NB4 (cell line): Measurements from ENCODE around the gene DOK6.

Source experiments
- DNase-seq: peaks from one replicate; pipeline ENCODE4 v3.0.0; 2010; ENCODE audit warnings: low read depth
- H3K4me3 ChIP-seq: one replicate; pipeline ENCODE4 v1.5.1; 2011; ENCODE audit warnings: mild to moderate bottlenecking, low read depth, low read length, moderate library complexity
- MYC ChIP-seq: IDR thresholded peaks from 2 replicates; pipeline ENCODE4 v1.6.1; 2011; ENCODE audit warnings: low read depth, low read length
- POLR2A ChIP-seq: IDR thresholded peaks from 2 replicates; pipeline ENCODE4 v1.6.1; 2011; ENCODE audit warnings: mild to moderate bottlenecking; ENCODE audit not compliant: insufficient read length; ENCODE audit errors: extremely low read depth
- TF ChIP-seq, protein P1 (sequence below): IDR thresholded peaks from 2 replicates; pipeline ENCODE4 v1.6.1; 2011; ENCODE audit warnings: low read depth, low read length
- TF ChIP-seq, protein P2 (sequence below): IDR thresholded peaks from one replicate; pipeline ENCODE4 v1.5.1; 2012; ENCODE audit warnings: low read depth, low read length

Gene DOK6

DNA sequence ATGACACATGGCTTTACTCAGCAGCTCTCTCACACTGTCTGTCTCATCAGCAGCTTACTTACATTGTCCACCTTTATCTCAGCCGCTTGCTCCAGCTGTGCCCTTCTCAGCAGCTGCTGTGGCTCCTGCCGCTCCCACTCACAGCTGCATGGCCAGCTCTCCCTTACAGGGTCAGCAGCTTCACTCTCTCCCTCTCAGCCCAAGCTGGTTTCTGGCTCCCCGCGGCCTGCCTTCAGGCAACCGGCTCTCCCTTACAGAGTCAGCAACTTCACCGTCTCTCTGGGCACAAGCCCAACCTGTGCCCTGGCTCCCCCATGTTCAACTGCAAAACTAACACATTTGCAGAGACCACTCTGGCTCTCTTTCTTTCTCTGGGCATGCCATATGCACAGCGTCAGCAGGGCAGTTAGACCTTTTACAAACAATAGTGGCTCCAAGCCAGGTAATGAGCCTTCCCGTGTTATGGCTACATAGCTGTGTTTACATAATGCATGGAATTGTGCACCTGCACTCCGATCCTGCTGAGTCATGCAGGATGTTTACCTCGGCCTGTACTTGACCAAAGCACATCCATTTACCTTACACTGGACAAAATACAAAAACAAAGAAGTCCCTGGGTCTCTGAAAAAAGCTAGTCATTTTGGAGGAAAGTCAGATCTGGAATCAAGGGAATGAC is 167.3 kb downstream of the DOK6 start:
- peak; percentile 27 for DNase-seq
- H3K4me3 ChIP-seq = no peak overlapping the region
- no peak for TF ChIP-seq POLR2A
- TF ChIP-seq, protein P1, sequence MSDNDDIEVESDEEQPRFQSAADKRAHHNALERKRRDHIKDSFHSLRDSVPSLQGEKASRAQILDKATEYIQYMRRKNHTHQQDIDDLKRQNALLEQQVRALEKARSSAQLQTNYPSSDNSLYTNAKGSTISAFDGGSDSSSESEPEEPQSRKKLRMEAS = no peak
- TF ChIP-seq, protein P2, sequence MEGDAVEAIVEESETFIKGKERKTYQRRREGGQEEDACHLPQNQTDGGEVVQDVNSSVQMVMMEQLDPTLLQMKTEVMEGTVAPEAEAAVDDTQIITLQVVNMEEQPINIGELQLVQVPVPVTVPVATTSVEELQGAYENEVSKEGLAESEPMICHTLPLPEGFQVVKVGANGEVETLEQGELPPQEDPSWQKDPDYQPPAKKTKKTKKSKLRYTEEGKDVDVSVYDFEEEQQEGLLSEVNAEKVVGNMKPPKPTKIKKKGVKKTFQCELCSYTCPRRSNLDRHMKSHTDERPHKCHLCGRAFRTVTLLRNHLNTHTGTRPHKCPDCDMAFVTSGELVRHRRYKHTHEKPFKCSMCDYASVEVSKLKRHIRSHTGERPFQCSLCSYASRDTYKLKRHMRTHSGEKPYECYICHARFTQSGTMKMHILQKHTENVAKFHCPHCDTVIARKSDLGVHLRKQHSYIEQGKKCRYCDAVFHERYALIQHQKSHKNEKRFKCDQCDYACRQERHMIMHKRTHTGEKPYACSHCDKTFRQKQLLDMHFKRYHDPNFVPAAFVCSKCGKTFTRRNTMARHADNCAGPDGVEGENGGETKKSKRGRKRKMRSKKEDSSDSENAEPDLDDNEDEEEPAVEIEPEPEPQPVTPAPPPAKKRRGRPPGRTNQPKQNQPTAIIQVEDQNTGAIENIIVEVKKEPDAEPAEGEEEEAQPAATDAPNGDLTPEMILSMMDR = no peak
- TF ChIP-seq MYC = no peak

DNA sequence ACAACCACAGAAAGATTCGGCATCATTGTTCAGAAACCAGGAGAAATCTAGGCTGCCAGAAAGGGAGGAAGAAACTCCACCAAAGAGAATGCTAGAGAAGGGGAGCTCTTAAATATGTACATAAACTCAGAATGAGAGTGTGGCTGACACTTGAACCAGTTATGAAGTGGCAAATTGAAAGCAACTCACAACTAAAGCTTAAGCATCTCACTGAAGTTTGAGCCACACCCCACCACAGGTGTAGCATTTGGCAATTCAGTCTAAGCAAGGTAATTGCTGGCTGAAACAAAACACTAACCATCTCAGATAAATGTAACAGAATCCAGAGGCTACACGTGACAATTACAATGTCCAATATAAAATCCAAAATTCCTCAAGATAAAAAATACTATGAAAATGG is 168.4 kb downstream of the DOK6 start:
- DNase-seq = no peak
- H3K4me3 ChIP-seq = no peak overlapping the region
- TF ChIP-seq, protein P2 = no peak
- TF ChIP-seq MYC (no peak), POLR2A (no peak)
- TF ChIP-seq, protein P1 = no peak

DNA sequence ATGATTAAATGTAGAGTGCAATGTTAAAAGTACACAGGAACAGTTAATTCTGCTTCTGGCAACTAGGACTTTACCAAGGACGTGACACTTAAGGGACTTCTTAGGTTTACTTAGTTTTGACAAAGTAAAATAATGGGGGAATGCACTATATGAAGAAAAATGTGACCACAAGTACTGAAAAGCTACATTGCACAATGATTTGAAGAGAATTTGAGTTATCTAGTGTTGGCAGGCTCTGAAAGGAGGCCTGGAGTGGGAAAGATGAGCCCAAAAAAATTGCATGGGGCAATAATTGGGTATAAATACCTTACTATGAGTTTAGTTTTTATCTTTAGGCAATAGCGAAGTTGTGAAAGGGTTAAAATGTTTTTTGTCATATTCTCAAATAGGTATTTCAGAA is 173.7 kb downstream of the DOK6 start:
- H3K4me3 ChIP-seq = no peak overlapping the region
- no peak for DNase-seq
- TF ChIP-seq, protein P1 = no peak
- TF ChIP-seq, protein P2 = no peak
- no peak for TF ChIP-seq POLR2A
- TF ChIP-seq MYC = no peak

DNA sequence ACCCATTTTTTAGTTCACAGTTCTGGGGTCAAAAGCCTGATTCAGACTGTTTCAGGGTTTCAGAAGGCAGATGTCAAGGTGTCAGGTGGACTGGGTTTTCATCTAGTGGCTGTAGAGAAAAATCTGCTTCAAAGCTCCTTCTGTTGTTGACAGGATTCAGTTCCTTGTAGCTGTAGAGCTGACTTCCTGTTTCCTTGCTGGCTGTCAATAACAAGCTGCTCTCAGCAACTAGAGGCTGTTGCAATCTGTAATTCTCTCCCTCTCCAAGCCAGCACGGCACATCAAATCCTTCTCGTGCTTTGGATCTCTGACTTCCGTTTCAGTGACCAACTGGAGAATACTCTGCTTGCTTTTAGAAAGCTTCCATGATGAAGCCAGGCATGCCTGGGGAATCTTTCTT is 179.4 kb downstream of the DOK6 start:
- TF ChIP-seq, protein P2 = no peak
- TF ChIP-seq MYC (no peak), POLR2A (no peak)
- TF ChIP-seq, protein P1 = no peak
- H3K4me3 ChIP-seq = no peak overlapping the region
- peak; percentile 62 for DNase-seq

DNA sequence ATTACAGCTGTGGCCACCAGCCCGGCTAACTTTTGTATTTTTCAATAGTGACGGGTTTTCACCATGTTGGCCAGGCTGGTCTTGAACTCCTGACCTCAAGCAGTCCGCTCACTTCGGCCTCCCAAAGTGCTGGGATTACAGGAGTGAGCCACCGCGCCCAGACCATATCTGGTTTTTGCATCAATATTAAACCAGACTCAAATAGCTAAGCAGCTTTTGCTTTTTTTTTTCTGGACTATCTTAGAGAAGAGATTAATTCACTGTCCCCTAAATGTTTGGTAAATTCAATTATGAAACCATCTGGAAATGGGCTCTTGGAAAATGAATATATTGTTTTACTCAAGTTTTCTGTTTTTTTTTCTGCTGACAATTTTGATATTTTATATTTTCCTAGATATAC is 183.7 kb downstream of the DOK6 start:
- DNase-seq = no peak
- TF ChIP-seq MYC = no peak
- TF ChIP-seq, protein P2 = no peak
- TF ChIP-seq, protein P1 = no peak
- no peak for TF ChIP-seq POLR2A
- H3K4me3 ChIP-seq = no peak overlapping the region
